COLO829 (cell line): ENCODE data around the gene SLC25A45.

Source experiments
- DNase-seq: peaks from one replicate; pipeline ENCODE4 v3.0.0; 2012; ENCODE audit warnings: low spot score

SLC25A45 gene

GRCh38 chr11:65386307-65387140 lies 4.1 kb upstream of the SLC25A45 start, which contains the start of gene FRMD8:
Gene FRMD8, plus strand, starts transcription at chr11:65386637. Its CDS starts 400 bp downstream, at chr11:65387037.
- DNase-seq, result peak; percentile 67

GRCh38 chr11:65384301-65384889 lies 1.9 kb upstream of the SLC25A45 start:
- no peak for DNase-seq

- DNase-seq, result no peak
Measured at GRCh38 chr11:65383778-65384177, 1.3 kb upstream of the SLC25A45 start.

- DNase-seq, result no peak
Measured at GRCh38 chr11:65382804-65383368, 440 bp upstream of the SLC25A45 start.

GRCh38 chr11:65381716-65382032 lies 772 bp downstream of the SLC25A45 start:
- no peak for DNase-seq

GRCh38 chr11:65380460-65381119 lies 1.9 kb downstream of the SLC25A45 start:
- no peak for DNase-seq

- no peak for DNase-seq
Measured at GRCh38 chr11:65379698-65380459, 2.6 kb downstream of the SLC25A45 start.

- DNase-seq, result no peak
Measured at GRCh38 chr11:65378928-65379638, 3.4 kb downstream of the SLC25A45 start.

- no peak for DNase-seq
Measured at GRCh38 chr11:65378208-65378927, 4.1 kb downstream of the SLC25A45 start.

GRCh38 chr11:65377777-65378176 lies 4.7 kb downstream of the SLC25A45 start:
- DNase-seq, result no peak

- DNase-seq, result no peak
Measured at GRCh38 chr11:65377036-65377435, 5.4 kb downstream of the SLC25A45 start.

GRCh38 chr11:65376138-65376713 lies 6.2 kb downstream of the SLC25A45 start:
- DNase-seq, result no peak

GRCh38 chr11:65375012-65375411 lies 7.4 kb downstream of the SLC25A45 start:
- no peak for DNase-seq

- no peak for DNase-seq
Measured at GRCh38 chr11:65373839-65374580, 8.4 kb downstream of the SLC25A45 start.

- DNase-seq, result no peak
Measured at GRCh38 chr11:65370659-65371049, 11.8 kb downstream of the SLC25A45 start.

- DNase-seq, result peak; percentile 87
Measured at GRCh38 chr11:65366340-65366773, 16.1 kb downstream of the SLC25A45 start.

GRCh38 chr11:65363770-65364169 lies 18.7 kb downstream of the SLC25A45 start:
- no peak for DNase-seq

GRCh38 chr11:65362966-65363365 lies 19.5 kb downstream of the SLC25A45 start:
- DNase-seq, result no peak

- DNase-seq, result no peak
Measured at GRCh38 chr11:65362320-65362931, 20.0 kb downstream of the SLC25A45 start.
